Prostate gland (tissue), 2 donors: ENCODE measurements around the gene GNMT. TPM values are rescaled to one million over a fixed set of nuclear protein-coding genes. Genes with fewer than 3 reads are reported as not detected.

Source experiments
- DNase-seq: peaks from one replicate; pipeline ENCODE4 v3.0.0-alpha.2; 2019; ENCODE audit warnings: low spot score
- H3K27ac ChIP-seq, 2 donors: fragments of 200-600 bp; sonication (generic); 2 replicates each; pipeline ENCODE4 v1.5.1; 2017 to 2019
- H3K27me3 ChIP-seq: fragments of 200-600 bp; sonication (generic); replicated peaks from 2 replicates; pipeline ENCODE4 v1.5.1; 2019; ENCODE audit not compliant: insufficient read depth
- H3K36me3 ChIP-seq, 2 donors: fragments of 200-600 bp; sonication (generic); 1 replicate in 1 of 2; 2 replicates in 1 of 2; pipeline versions ENCODE4 v1.5.1 to v1.8.1; 2017 to 2019
- H3K4me1 ChIP-seq: fragments of 200-600 bp; sonication (generic); replicated peaks from 2 replicates; pipeline ENCODE4 v1.5.1; 2019
- H3K4me3 ChIP-seq, 2 donors: fragments of 200-600 bp; sonication (generic); 2 replicates each; pipeline ENCODE4 v1.5.1; 2017 to 2019
- H3K9me3 ChIP-seq: fragments of 200-600 bp; sonication (generic); 2 replicates; pipeline ENCODE4 v1.5.1; 2017
- CTCF ChIP-seq, 4 experiments: fragments of 200-600 bp in 2 of 4; fragments of 450-650 bp in 2 of 4; sonication (generic) in 2 of 4; IDR thresholded peaks; 1 replicate in 3 of 4; 2 replicates in 1 of 4; pipeline ENCODE4 v1.5.1; 2016 to 2019; ENCODE audit warnings: antibody characterized with exemption in 4 of 4, mild to moderate bottlenecking in 2 of 4, moderate library complexity in 2 of 4
- POLR2A ChIP-seq: fragments of 450-650 bp; IDR thresholded peaks from one replicate; pipeline ENCODE4 v1.6.1; 2016; ENCODE audit warnings: antibody characterized with exemption, mild to moderate bottlenecking
- POLR2AphosphoS5 ChIP-seq: sonication (generic); formaldehyde crosslinking; IDR thresholded peaks from one replicate; pipeline ENCODE4 v1.6.1; 2017; ENCODE audit warnings: antibody characterized with exemption
- WGBS: methylation state at CpG from one replicate; pipeline ENCODE4 v1.1.5; 2018; 5-methylcytosine and 5-hydroxymethylcytosine counted together
- intact Hi-C: fragments of 100-400 bp; cut with DNase I; formaldehyde crosslinking; loops from one replicate; pipeline ENCODE4 v1.14.2; 2022
- total RNA-seq, 2 donors: library from RNA; depleted of rRNA; stranded (reverse); fragments of >200 nt; gene quantifications; one replicate each; pipeline ENCODE4 v1.1.0, GENCODE V29; 2016

Gene GNMT
- total RNA-seq, 2 donors from 2014 or later: 14.7 to 85.9 TPM

- Histone ChIP-seq H3K4me3 (peak overlapping the region; percentile 65 to 66), H3K27ac (peak overlapping the region; percentile 92 to 93), H3K9me3 (no peaks in the 10 kb centered on the region), H3K4me1 (peaks cover 6% of the 10 kb centered on the region), H3K36me3 (no peaks in the 10 kb centered on the region), H3K27me3 (no peaks in the 10 kb centered on the region)
- no peak for TF ChIP-seq POLR2AphosphoS5
- no peak for TF ChIP-seq CTCF (IDR thresholded peaks at IDR 0.05)
- no peak for TF ChIP-seq POLR2A
- DNase-seq: no peak
- under 1% methylated on average over 16 of the region's 16 CpGs for WGBS
- intact Hi-C loops: no loop called here
Measured at GRCh38 chr6:42929821-42930360, 30.7 kb upstream of the GNMT start.

GRCh38 chr6:42932412-42932811 is 28.1 kb upstream of the GNMT start:
- Histone ChIP-seq H3K9me3 (no peaks in the 10 kb centered on the region), H3K27me3 (no peaks in the 10 kb centered on the region), H3K36me3 (peaks cover 0 to 14% of the 10 kb centered on the region in 2 donors), H3K4me1 (peaks cover 6% of the 10 kb centered on the region), H3K27ac (no peak overlapping the region), H3K4me3 (no peak overlapping the region)
- 82% methylated on average over 3 of the region's 3 CpGs for WGBS
- DNase-seq: no peak
- TF ChIP-seq CTCF (IDR thresholded peaks at IDR 0.05) (no peak), POLR2A (no peak), POLR2AphosphoS5 (no peak)
- intact Hi-C loops: no loop called here

- peaks cover 0 to 20% of the 10 kb centered on the region in 2 donors for H3K36me3 ChIP-seq
- no peak overlapping the region for H3K27ac ChIP-seq
- DNase-seq: no peak
- intact Hi-C loops: no loop called here
- no peak overlapping the region for H3K4me3 ChIP-seq
- H3K9me3 ChIP-seq: no peaks in the 10 kb centered on the region
- peaks cover 6% of the 10 kb centered on the region for H3K4me1 ChIP-seq
- 63% methylated on average over 3 of the region's 3 CpGs for WGBS
- TF ChIP-seq CTCF (IDR thresholded peaks at IDR 0.05) (no peak), POLR2A (no peak), POLR2AphosphoS5 (no peak)
- H3K27me3 ChIP-seq: no peaks in the 10 kb centered on the region
Measured at GRCh38 chr6:42933205-42933604, 27.3 kb upstream of the GNMT start.

- 85% methylated on average over 7 of the region's 7 CpGs for WGBS
- DNase-seq: no peak
- peaks cover 3 to 26% of the 10 kb centered on the region in 2 donors for H3K36me3 ChIP-seq
- TF ChIP-seq CTCF (IDR thresholded peaks at IDR 0.05) (no peak), POLR2A (no peak), POLR2AphosphoS5 (no peak)
- no peak overlapping the region for H3K27ac ChIP-seq
- H3K9me3 ChIP-seq: no peaks in the 10 kb centered on the region
- intact Hi-C loops: no loop called here
- no peaks in the 10 kb centered on the region for H3K27me3 ChIP-seq
- H3K4me3 ChIP-seq: no peak overlapping the region
- peaks cover 6% of the 10 kb centered on the region for H3K4me1 ChIP-seq
Measured at GRCh38 chr6:42935322-42935721, 25.2 kb upstream of the GNMT start.

- TF ChIP-seq CTCF (IDR thresholded peaks at IDR 0.05): no peak
- TF ChIP-seq POLR2AphosphoS5: no peak
- no peak for TF ChIP-seq POLR2A
- H3K9me3 ChIP-seq: no peaks in the 10 kb centered on the region
- intact Hi-C loops: no loop called here
- H3K27me3 ChIP-seq: no peaks in the 10 kb centered on the region
- no peak overlapping the region for H3K4me3 ChIP-seq
- peaks cover 3% of the 10 kb centered on the region for H3K4me1 ChIP-seq
- peaks cover 3 to 26% of the 10 kb centered on the region in 2 donors for H3K36me3 ChIP-seq
- WGBS: 92% methylated on average over 11 of the region's 11 CpGs
- H3K27ac ChIP-seq: no peak overlapping the region
- no peak for DNase-seq
Measured at GRCh38 chr6:42936398-42936797, 24.2 kb upstream of the GNMT start.
